Omental fat pad (tissue), 4 donors: ENCODE measurements around the gene SAFB. TPM values are rescaled to one million over a fixed set of nuclear protein-coding genes. Genes with fewer than 3 reads are reported as not detected.
"Not testable (repeated sequence)": the region's sequence is repeated elsewhere in the genome, so short reads cannot be mapped to it uniquely, and the experiment has no call there.

Experiments used
- ATAC-seq: fragments of 150-250 bp; one replicate; pipeline ENCODE4 v1.9.1; 2016; ENCODE audit warnings: mild to moderate bottlenecking, moderate library complexity; ENCODE audit not compliant: low FRiP score
- DNase-seq: peaks from one replicate; pipeline ENCODE4 v3.0.0-alpha.2; 2019; ENCODE audit warnings: low spot score
- total RNA-seq, 4 donors: library from RNA; depleted of rRNA; stranded (reverse); fragments of >200 nt; gene quantifications; one replicate each; pipeline ENCODE4 v1.1.0, GENCODE V29; 2016
- TF ChIP-seq, protein P1 (sequence below), 3 donors: fragments of 450-650 bp; IDR thresholded peaks; one replicate each; pipeline ENCODE4 v1.5.1; 2016 to 2017; ENCODE audit warnings: antibody characterized with exemption in 3 of 3, mild to moderate bottlenecking in 3 of 3, moderate library complexity in 2 of 3

SAFB gene
- total RNA-seq, 4 donors from 2014 or later: 56.7 to 139 (median 86.9) TPM

DNA sequence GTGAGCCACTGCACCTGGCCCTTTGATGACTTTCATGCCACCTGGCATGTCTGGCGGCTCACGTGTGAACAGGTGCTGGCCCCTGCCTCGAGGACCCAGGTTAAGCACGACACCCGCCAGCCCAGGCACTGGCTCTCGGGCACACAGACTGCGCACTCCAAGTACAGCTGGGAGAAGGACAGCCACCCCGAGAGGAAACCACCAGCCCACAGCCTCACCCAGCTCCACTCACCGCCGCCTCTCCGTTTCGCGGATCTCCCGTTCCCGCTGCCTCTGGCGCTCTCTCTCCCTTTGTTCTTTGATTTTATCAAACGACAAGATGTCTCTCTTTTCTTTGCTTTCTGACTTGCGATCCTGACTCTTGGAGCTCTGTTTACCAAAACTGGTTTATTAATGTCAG is 27.8 kb upstream of the SAFB start:
- TF ChIP-seq, protein P1, sequence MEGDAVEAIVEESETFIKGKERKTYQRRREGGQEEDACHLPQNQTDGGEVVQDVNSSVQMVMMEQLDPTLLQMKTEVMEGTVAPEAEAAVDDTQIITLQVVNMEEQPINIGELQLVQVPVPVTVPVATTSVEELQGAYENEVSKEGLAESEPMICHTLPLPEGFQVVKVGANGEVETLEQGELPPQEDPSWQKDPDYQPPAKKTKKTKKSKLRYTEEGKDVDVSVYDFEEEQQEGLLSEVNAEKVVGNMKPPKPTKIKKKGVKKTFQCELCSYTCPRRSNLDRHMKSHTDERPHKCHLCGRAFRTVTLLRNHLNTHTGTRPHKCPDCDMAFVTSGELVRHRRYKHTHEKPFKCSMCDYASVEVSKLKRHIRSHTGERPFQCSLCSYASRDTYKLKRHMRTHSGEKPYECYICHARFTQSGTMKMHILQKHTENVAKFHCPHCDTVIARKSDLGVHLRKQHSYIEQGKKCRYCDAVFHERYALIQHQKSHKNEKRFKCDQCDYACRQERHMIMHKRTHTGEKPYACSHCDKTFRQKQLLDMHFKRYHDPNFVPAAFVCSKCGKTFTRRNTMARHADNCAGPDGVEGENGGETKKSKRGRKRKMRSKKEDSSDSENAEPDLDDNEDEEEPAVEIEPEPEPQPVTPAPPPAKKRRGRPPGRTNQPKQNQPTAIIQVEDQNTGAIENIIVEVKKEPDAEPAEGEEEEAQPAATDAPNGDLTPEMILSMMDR (IDR thresholded peaks at IDR 0.05): no peak
- ATAC-seq (no peak), DNase-seq (no peak)

DNA sequence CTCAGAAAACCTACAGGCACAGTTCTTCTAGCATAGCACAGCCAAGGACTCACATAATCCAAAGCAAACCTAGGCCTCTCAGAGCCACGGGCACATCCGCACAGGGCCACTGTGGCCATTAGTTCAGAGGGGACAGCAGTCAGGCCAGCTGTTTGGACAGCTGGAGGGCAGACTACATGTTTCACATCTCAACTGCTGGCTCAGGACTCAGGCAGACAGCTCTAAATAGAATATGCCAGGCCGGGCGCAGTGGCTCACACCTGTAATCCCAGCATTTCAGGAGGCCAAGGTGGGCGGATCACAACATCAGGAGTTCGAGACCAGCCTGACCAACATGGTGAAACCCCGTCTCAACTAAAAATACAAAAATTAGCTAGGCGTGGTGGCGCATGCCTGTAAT is 27.1 kb upstream of the SAFB start:
- no peak for ATAC-seq
- DNase-seq: no peak
- TF ChIP-seq, protein P1 (IDR thresholded peaks at IDR 0.05): no peak

DNA sequence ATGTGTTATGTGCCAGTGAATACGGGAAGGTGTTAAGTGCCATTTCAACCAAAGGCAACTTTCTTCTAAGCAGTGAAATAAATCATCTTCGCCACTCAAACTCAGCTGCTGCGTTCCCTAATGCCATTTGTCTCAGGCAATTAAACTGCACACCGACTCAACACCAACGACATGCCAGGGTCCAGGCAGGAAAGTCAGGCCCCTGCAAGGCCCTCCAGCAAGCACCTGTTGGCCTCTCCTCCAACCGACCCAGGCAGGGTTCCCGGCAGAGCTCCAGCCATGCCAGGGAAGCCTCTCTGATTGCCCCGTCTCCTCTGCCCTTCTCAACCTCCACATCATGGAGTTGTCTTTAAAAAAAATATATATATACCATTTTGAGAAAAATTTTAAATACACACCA is 22.1 kb upstream of the SAFB start:
- TF ChIP-seq, protein P1 (IDR thresholded peaks at IDR 0.05): no peak
- DNase-seq (no peak), ATAC-seq (no peak)

DNA sequence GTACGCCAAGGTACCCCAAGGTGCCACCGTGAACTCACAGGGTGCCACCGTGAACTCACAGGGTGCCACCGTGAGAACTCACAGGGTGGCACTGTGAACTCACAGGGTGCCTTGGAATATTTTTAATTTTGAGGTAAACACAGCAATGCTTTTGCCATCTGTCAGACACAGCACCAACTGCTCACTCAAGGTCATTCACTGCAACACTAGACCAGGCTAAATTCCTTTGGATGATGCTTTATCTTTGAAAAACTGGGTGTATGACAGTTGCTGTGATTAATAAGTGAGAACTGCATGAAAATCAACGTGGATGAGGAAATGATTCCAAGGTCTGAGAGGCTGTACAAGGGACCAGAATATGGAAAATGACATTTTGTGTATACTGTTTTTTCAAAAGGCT is 19.3 kb upstream of the SAFB start:
- DNase-seq (no peak), ATAC-seq (no peak)
- TF ChIP-seq, protein P1 (IDR thresholded peaks at IDR 0.05): no peak

DNA sequence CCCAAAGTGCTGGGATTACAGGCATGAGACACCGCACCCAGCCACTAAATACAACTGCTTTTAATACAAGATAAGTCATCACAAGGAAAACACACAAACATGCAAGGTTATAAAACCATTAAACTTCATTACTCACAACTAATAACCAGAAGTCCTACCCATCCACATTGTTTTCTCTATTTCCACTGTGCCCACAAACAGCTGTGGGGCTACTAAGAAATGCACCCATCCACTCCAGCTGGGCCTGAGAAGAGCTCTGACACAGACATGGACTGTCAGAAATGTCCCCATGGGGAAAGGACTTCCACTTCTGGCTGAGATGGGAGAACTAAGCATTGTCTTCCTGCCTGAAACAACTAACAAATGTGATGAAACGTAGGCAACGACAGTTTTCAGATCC is 17.5 kb upstream of the SAFB start:
- DNase-seq (no peak), ATAC-seq (no peak)
- TF ChIP-seq, protein P1 (IDR thresholded peaks at IDR 0.05): no peak

DNA sequence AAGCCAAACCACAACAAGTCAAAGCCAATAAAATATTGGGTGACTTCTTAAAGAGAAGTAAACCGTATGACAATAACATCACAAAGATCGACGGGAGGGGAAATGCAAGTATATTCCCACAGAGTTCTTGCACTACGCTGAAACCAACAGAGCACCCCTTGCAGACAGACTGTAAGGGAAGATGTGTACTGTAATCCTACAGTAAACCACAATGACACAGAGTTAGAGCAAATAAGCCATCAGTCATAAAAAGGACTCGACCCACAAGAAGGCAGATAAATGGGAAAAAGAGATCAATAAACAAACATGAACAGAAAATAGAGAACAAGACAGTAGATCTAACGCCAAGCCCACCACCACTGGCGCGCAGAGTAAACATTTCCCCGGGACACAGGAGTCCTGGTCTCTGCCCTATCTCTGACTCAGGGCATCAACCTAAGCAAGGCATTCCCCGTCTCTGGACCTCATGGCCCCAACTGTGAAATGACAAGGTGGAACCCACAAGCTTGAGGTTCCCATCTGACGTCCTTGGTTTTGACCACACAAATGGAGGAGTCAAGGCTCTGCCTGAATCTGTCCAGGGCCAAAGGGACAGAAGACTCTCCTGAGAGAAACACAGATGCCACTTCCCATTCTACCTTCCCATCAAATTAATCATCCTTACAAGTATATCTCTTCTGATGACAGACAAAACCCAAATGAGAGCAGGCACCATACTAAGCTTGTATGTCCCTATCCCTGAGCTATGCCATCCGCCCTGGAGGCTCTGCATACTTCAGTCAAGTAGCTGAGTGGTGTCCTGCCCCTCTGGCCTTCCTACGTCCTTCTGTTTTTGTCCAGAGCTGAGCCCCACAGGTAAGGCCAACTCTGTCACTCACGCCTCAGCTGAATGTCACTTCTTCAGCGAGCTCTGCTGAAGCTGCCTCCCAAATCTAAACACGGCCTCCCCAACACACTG is 15.3 kb upstream of the SAFB start:
- DNase-seq (no peak), ATAC-seq (no peak)
- TF ChIP-seq, protein P1 (IDR thresholded peaks at IDR 0.05): no peak

DNA sequence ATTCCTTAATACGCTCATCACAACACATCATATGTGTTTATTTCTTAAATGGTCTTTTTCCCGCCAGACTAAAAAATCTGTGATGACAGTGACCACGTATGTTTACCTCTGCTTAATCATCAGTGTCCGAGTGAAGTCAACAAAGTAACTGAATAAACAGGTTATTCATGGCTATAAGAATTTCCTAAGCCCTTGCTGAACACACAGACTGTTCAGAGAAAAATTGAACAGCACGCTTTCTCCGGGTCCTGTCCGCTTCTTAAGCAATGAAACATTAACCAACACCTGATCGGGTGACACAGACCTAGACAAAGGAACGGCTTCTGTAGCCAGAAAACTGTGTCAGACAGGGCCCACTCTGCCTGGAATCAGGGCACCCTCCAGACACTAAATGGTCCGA is 14.6 kb upstream of the SAFB start:
- no peak for DNase-seq
- no peak for ATAC-seq
- TF ChIP-seq, protein P1 (IDR thresholded peaks at IDR 0.05): no peak

DNA sequence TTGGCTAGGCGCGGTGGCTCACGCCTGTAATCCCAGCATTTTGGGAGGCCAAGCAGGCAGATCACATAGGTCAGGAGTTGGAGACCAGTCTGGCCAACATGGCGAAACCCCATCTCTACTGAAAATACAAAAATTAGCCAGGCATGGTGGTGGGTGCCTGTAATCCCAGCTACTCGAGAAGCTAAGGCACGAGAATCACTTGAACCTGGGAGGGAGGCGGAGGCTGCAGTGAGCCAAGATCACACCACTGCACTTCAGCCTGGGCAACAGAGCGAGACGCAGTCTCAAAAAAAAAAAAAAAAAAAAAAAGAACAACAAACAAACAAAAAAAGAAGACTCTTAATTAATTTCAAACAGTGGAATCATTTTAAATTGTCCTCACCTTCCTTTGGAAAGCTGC is 14.1 kb upstream of the SAFB start:
- ATAC-seq, DNase-seq: not testable (repeated sequence)
